Mesendoderm (in vitro differentiated cells): ENCODE results near the gene TM9SF2. TPM values are rescaled to one million over a fixed set of nuclear protein-coding genes. Genes with fewer than 3 reads are reported as not detected.
"Not testable (repeated sequence)": the region's sequence is repeated elsewhere in the genome, so short reads cannot be mapped to it uniquely, and the experiment has no call there.

Experiments
- DNase-seq: peaks from one replicate; pipeline ENCODE4 v3.0.0; 2013
- H2AK5ac ChIP-seq: 2 replicates; pipeline ENCODE4 v1.6.1; 2013; ENCODE audit warnings: low read length, inconsistent platforms
- H2BK120ac ChIP-seq: 2 replicates; pipeline ENCODE4 v1.6.1; 2013; ENCODE audit warnings: low read depth, mild to moderate bottlenecking, low read length, moderate library complexity, mixed read lengths
- H2BK15ac ChIP-seq: replicated peaks from 2 replicates; pipeline ENCODE4 v1.6.1; 2013; ENCODE audit warnings: low read depth, mild to moderate bottlenecking, moderate library complexity
- H2BK5ac ChIP-seq: 2 replicates; pipeline ENCODE4 v1.6.1; 2013; ENCODE audit warnings: low read length, inconsistent platforms
- H3K18ac ChIP-seq: 2 replicates; pipeline ENCODE4 v1.6.1; 2013; ENCODE audit warnings: mild to moderate bottlenecking, low read length, mixed read lengths
- H3K23ac ChIP-seq: one replicate; pipeline ENCODE4 v1.6.1; 2013; ENCODE audit warnings: low read length
- H3K27ac ChIP-seq: 2 replicates; pipeline ENCODE4 v1.5.1; 2013; ENCODE audit warnings: low read depth, mild to moderate bottlenecking, inconsistent platforms, low read length, moderate library complexity
- H3K27me3 ChIP-seq: 2 replicates; pipeline ENCODE4 v1.6.1; 2013; ENCODE audit warnings: low read length, control low read depth, mild to moderate bottlenecking, inconsistent platforms; ENCODE audit not compliant: insufficient read depth, poor library complexity
- H3K36me3 ChIP-seq: 2 replicates; pipeline ENCODE4 v1.6.1; 2013; ENCODE audit warnings: low read length, inconsistent platforms; ENCODE audit not compliant: control insufficient read depth, insufficient read depth
- H3K4ac ChIP-seq: one replicate; pipeline ENCODE4 v1.6.1; 2013; ENCODE audit warnings: low read depth, mild to moderate bottlenecking, low read length, moderate library complexity
- H3K4me1 ChIP-seq: 2 replicates; pipeline ENCODE4 v1.6.1; 2013; ENCODE audit warnings: low read depth, low read length, inconsistent platforms; ENCODE audit not compliant: control insufficient read depth
- H3K4me2 ChIP-seq: 2 replicates; pipeline ENCODE4 v1.6.1; 2013; ENCODE audit warnings: low read length
- H3K4me3 ChIP-seq: 2 replicates; pipeline ENCODE4 v1.5.1; 2013; ENCODE audit warnings: mild to moderate bottlenecking, low read length
- H3K56ac ChIP-seq: one replicate; pipeline ENCODE4 v1.6.1; 2013; ENCODE audit warnings: low read length
- H3K79me1 ChIP-seq: 2 replicates; pipeline ENCODE4 v1.6.1; 2013; ENCODE audit warnings: low read length, inconsistent platforms
- H3K79me2 ChIP-seq: 2 replicates; pipeline ENCODE4 v1.6.1; 2013; ENCODE audit warnings: mild to moderate bottlenecking, low read length; ENCODE audit not compliant: control insufficient read depth, insufficient read depth
- H3K9ac ChIP-seq: 2 replicates; pipeline ENCODE4 v1.6.1; 2013; ENCODE audit warnings: low read length, inconsistent platforms
- H4K5ac ChIP-seq: one replicate; pipeline ENCODE4 v1.6.1; 2013; ENCODE audit warnings: low read length
- H4K8ac ChIP-seq: one replicate; pipeline ENCODE4 v1.6.1; 2013; ENCODE audit warnings: low read depth, mild to moderate bottlenecking, control low read depth, low read length, moderate library complexity
- WGBS: extraction: QIAGEN DNeasy Blood & Tissue Kit; methylation state at CpG from one replicate; pipeline ENCODE4 v1.1.7; 2013; ENCODE audit warnings: low lambda C conversion rate, missing lambda C conversion rate; ENCODE audit not compliant: insufficient coverage; ENCODE audit errors: extremely low coverage; 5-methylcytosine and 5-hydroxymethylcytosine counted together
- polyA plus RNA-seq, 2 experiments: library from polyadenylated mRNA; stranded (reverse); fragments of 200-250 nt; gene quantifications; one replicate each; pipeline ENCODE4 v1.2.3, GENCODE V29; 2013

TM9SF2 gene, protein sequence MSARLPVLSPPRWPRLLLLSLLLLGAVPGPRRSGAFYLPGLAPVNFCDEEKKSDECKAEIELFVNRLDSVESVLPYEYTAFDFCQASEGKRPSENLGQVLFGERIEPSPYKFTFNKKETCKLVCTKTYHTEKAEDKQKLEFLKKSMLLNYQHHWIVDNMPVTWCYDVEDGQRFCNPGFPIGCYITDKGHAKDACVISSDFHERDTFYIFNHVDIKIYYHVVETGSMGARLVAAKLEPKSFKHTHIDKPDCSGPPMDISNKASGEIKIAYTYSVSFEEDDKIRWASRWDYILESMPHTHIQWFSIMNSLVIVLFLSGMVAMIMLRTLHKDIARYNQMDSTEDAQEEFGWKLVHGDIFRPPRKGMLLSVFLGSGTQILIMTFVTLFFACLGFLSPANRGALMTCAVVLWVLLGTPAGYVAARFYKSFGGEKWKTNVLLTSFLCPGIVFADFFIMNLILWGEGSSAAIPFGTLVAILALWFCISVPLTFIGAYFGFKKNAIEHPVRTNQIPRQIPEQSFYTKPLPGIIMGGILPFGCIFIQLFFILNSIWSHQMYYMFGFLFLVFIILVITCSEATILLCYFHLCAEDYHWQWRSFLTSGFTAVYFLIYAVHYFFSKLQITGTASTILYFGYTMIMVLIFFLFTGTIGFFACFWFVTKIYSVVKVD
- 71.2 TPM for polyA plus RNA-seq (2013, experiment 1 of 2)
- 70.4 TPM for polyA plus RNA-seq (2013, experiment 2 of 2)

DNA sequence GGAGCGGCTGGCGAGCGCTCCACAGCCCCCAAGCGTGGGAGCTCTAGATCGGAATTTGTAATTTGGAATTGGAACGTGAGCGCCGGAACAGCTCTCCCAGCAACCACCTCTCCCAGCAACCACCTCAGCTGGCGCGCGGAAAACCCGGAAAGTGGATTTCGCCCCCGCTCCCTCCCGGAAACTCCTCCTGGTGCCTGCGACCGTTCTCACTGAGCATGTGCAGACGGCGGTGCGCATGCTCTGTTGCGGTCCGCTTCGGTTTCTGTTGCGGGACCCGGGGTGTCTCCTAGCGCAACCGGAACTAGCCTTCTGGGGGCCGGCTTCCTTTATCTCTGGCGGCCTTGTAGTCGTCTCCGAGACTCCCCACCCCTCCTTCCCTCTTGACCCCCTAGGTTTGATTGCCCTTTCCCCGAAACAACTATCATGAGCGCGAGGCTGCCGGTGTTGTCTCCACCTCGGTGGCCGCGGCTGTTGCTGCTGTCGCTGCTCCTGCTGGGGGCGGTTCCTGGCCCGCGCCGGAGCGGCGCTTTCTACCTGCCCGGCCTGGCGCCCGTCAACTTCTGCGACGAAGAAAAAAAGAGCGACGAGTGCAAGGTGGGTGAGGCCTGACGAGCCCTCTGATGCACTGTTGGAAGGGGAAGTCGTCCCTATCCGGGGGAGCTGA, at the start of gene TM9SF2:
TSS of gene TM9SF2 (plus strand) at position 289 of the 664 bp plus-strand sequence. CDS start at position 424, 135 bp downstream.
- H3K4ac ChIP-seq = peak within 1 kb of the TSS; percentile 9
- no peaks in the 10 kb centered on the region for H3K36me3 ChIP-seq
- no CpG with 5 or more reads among the region's 55 CpGs for WGBS
- peak; percentile 99 for DNase-seq
- no peak within 1 kb of the TSS for H2BK120ac ChIP-seq
- H3K27ac ChIP-seq = peak within 1 kb of the TSS; percentile 9
- peak within 1 kb of the TSS; percentile 47 for H4K5ac ChIP-seq
- H2BK15ac ChIP-seq = no peak within 1 kb of the TSS
- H3K23ac ChIP-seq = no peak within 1 kb of the TSS
- H2BK5ac ChIP-seq = peak within 1 kb of the TSS; percentile 34
- H3K27me3 ChIP-seq = no peaks in the 10 kb centered on the region
- no peak within 1 kb of the TSS for H4K8ac ChIP-seq
- peak within 1 kb of the TSS; percentile 17 for H3K18ac ChIP-seq
- peak within 1 kb of the TSS; percentile 97 for H3K56ac ChIP-seq
- H3K79me1 ChIP-seq = peaks cover 1% of the 10 kb centered on the region
- H2AK5ac ChIP-seq = peak within 1 kb of the TSS; percentile 90
- peak within 1 kb of the TSS; percentile 89 for H3K4me2 ChIP-seq
- H3K9ac ChIP-seq = peak within 1 kb of the TSS; percentile 94
- peaks cover 23% of the 10 kb centered on the region for H3K79me2 ChIP-seq
- H3K4me3 ChIP-seq = peak within 1 kb of the TSS; percentile 95
- peaks cover 5% of the 10 kb centered on the region for H3K4me1 ChIP-seq

DNA sequence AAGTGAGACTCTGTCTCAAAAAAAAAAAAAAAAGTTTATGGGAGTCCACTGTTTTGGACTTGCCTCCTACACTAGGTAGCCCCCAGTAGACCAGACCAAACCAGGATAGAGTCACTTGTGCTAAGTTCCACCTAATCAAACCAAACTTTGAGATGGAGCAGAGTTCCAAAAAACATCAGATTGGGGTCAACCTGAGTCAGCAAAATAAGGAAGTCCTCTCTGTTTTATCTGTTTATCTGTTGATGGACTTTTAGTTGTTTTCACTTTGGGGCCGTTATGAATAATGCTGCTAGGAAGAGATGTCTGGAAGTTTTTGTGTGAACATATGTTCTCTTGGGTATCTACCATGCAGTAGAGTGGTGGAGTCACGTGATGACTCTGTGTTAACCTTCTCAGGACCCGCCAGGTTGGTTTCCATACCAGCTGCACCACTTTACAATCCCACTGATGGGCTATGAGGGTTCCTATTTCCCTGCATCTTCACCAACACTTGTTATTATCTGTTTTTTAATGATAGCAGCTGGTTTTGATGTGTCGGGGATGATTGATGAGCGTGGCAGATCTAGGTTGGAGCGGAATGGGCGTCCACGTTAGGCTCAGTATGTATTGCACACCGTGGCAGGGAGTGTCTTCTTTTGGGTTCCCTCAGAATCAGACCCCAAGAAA, 46.6 kb upstream of the TM9SF2 start:
- H4K5ac ChIP-seq = no peak overlapping the region
- no peak overlapping the region for H2BK15ac ChIP-seq
- H3K4me1 ChIP-seq = no peaks in the 10 kb centered on the region
- H3K18ac ChIP-seq = no peak overlapping the region
- H3K79me1 ChIP-seq = no peaks in the 10 kb centered on the region
- H3K4me2 ChIP-seq = no peak overlapping the region
- no peak overlapping the region for H2BK120ac ChIP-seq
- no peaks in the 10 kb centered on the region for H3K27me3 ChIP-seq
- WGBS = no CpG with 5 or more reads among the region's 9 CpGs
- H3K9ac ChIP-seq = no peak overlapping the region
- no peak overlapping the region for H2BK5ac ChIP-seq
- no peak overlapping the region for H3K27ac ChIP-seq
- no peak overlapping the region for H3K4me3 ChIP-seq
- H3K56ac ChIP-seq = no peak overlapping the region
- H3K4ac ChIP-seq = no peak overlapping the region
- H4K8ac ChIP-seq = no peak overlapping the region
- H3K23ac ChIP-seq = no peak overlapping the region
- H2AK5ac ChIP-seq = no peak overlapping the region
- no peaks in the 10 kb centered on the region for H3K36me3 ChIP-seq
- DNase-seq = no peak
- H3K79me2 ChIP-seq = no peaks in the 10 kb centered on the region

DNA sequence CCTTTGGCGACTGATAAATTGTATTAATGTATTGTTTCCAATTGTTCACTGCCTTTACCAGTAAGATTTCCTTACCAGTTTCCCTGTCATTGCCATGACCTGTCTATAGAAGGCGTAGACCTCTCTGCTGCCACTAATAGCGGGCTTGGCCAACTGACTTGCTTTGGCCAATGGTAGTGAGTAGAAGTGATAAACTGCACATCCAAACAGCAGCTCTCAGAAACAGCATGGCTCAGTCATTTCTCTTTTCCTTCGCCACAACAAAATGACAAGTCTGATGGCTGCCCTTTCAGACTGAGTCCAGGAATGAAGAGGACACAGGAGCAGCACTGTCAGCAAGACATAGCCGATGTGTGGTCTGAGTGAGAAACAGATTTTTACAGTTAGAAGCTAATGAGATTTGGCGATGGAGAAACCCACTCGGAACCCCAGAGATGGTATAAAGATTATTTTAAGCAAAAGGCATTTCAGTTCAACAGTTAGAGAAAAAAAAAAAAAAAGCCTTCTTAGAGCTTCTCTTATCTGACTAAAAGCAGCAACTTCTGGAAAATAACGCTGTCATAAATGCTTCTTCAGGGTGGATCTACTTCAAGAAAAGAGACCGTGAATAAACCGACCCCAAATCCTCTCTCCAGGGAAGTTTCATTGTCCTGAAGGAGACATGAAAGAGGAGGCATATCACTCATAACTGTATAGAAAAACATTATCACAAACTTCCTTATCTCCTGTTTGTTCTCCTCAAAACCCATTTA, 42.0 kb upstream of the TM9SF2 start:
- no peak overlapping the region for H3K27ac ChIP-seq
- no peak overlapping the region for H3K4ac ChIP-seq
- no peak overlapping the region for H4K5ac ChIP-seq
- H2AK5ac ChIP-seq = no peak overlapping the region
- no peak overlapping the region for H2BK15ac ChIP-seq
- H2BK120ac ChIP-seq = no peak overlapping the region
- H3K27me3 ChIP-seq = no peaks in the 10 kb centered on the region
- H3K18ac ChIP-seq = no peak overlapping the region
- no CpG with 5 or more reads among the region's 10 CpGs for WGBS
- no peak overlapping the region for H3K9ac ChIP-seq
- no peak overlapping the region for H2BK5ac ChIP-seq
- no peak overlapping the region for H3K4me3 ChIP-seq
- H3K79me1 ChIP-seq = no peaks in the 10 kb centered on the region
- H3K23ac ChIP-seq = no peak overlapping the region
- no peaks in the 10 kb centered on the region for H3K4me1 ChIP-seq
- no peak overlapping the region for H3K56ac ChIP-seq
- H3K36me3 ChIP-seq = no peaks in the 10 kb centered on the region
- no peak overlapping the region for H4K8ac ChIP-seq
- H3K4me2 ChIP-seq = no peak overlapping the region
- no peaks in the 10 kb centered on the region for H3K79me2 ChIP-seq
- DNase-seq = peak; percentile 44

DNA sequence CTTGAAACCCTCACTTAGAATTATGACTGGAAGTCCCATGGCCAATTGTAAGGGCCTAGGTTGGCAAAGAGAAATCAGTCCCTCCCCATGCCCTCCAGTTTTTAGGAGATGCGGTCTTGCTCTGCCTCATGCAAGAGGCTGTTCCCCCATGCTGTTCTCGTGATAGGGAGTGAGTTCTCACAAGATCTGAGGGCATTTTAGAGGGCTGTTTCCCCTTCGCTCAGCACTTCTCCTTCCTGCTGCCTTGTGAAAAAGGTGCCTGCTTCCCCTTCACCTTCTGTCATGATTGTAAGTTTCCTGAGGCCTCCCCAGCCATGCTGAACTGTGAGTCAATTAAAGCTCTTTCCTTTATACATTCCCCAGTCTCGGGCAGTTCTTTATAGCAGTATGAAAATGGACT, 40.5 kb upstream of the TM9SF2 start:
- H3K9ac ChIP-seq, H4K5ac ChIP-seq, H3K79me2 ChIP-seq, H3K36me3 ChIP-seq, H3K79me1 ChIP-seq, DNase-seq, H3K27me3 ChIP-seq, H2BK5ac ChIP-seq, H2BK120ac ChIP-seq, H2AK5ac ChIP-seq, H3K4ac ChIP-seq, H3K18ac ChIP-seq, H2BK15ac ChIP-seq, H3K23ac ChIP-seq, H3K4me2 ChIP-seq, H3K27ac ChIP-seq, H3K4me1 ChIP-seq, H3K56ac ChIP-seq, H3K4me3 ChIP-seq, H4K8ac ChIP-seq: not testable (repeated sequence)
- no CpG with 5 or more reads among the region's 4 CpGs for WGBS

DNA sequence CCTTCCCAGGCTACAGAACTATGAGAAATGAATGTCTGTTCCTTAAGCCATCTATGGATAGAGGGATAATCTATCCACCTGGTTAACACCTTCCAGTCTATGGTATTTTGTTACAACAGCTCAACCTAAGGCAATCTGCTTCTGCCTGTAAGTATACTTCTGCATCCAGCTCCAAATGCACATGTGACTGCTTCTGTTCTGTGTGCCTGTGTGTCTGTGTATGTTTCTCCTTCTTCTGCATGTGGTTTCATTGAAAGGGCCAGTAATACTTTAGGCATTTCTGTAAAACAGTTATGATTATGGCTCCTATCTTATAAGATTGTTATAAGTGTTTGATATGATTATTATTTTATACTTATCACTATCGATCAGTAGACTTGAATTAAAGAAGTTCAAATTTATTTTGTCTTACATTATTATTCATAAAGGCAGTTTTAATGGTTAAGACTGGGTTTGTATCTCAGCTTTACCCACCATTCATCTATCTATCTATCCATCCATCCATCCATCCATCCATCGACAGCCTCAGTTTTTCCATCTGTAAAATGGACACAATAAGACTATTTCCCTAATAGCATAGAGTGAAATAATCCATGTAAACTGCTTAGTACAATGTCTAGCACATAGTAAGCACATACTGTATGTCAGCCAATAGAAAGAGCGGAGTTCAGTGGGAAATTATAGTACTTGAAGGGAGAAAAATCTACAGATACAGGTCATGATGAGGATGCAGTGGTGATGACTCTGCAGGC, 37.5 kb upstream of the TM9SF2 start:
- WGBS = no CpG with 5 or more reads among the region's 3 CpGs

More for the DNA sequence above, 37.5 kb upstream of the TM9SF2 start:
- DNase-seq = no peak
- no peak overlapping the region for H3K27ac ChIP-seq
- no peak overlapping the region for H3K23ac ChIP-seq
- no peak overlapping the region for H4K8ac ChIP-seq
- H4K5ac ChIP-seq = no peak overlapping the region
- H3K4me2 ChIP-seq = no peak overlapping the region
- H3K79me2 ChIP-seq = no peaks in the 10 kb centered on the region
- no peak overlapping the region for H2AK5ac ChIP-seq
- H2BK120ac ChIP-seq = no peak overlapping the region
- no peak overlapping the region for H3K56ac ChIP-seq
- H3K9ac ChIP-seq = no peak overlapping the region
- no peaks in the 10 kb centered on the region for H3K36me3 ChIP-seq
- H2BK15ac ChIP-seq = no peak overlapping the region
- H3K4ac ChIP-seq = no peak overlapping the region
- H3K27me3 ChIP-seq = no peaks in the 10 kb centered on the region
- no peaks in the 10 kb centered on the region for H3K79me1 ChIP-seq
- no peak overlapping the region for H2BK5ac ChIP-seq
- H3K4me3 ChIP-seq = no peak overlapping the region
- H3K18ac ChIP-seq = no peak overlapping the region
- H3K4me1 ChIP-seq = no peaks in the 10 kb centered on the region
